ENCODE data around the gene AHCYL1.
A peak's percentile ranks its signal among the peaks of the same experiment; 100 is the strongest.
"Not testable (repeated sequence)": the region's sequence is repeated elsewhere in the genome, so short reads cannot be mapped to it uniquely, and the experiment has no call there.

Gene AHCYL1

DNA sequence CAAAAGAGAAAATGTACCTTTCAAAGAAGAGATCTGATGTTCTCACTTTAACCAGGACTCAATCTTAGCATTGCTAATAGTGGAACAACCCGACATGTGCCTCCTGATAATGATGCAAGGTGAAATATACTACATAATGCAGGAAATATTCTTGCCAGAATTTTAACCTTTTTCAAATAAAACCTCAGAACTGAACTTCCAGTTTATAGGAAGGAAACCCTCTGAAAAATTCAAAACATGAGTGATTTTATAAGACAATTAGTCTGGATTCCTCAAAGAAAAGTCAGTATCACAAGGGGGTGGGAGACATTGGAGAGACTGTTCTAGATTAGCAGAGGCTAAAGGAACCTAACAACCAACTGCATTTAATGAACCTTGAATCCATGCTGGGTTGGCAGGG is 18.1 kb downstream of the AHCYL1 start:
- no peak for DNase-seq

DNA sequence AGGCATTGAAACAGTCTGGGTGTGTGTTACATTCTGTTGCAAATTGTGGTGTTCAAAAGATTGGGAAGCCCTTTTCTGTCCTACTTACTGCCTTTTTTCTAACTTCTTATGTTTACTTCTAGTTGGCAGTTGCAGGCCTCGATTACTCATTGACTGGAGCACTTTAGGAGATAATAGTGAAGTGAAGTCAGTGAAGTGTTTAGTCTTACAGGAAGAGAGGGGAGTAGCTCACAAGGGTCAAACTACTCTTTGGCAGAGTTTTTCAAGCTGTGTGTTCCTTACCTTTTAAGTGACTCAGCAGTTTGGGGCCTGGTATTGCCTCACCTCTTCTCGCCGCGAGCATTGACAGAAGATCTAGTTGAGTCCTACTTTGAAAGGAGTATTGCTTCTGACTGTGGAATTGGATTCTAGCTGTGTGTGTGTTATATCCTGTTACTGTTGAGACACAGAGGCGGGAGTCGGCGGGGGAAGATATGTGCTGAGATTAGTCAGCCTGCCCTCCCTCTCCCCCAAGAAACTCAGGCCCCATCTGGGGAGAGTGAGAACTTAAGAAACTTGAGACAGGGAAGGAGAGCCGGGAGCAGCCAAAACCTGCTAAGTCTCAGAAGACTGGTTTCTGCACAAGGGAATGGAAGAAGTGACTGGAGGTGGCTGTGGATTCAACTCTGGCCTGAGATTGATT is 19.3 kb downstream of the AHCYL1 start:
- peak; percentile 100 for DNase-seq

DNA sequence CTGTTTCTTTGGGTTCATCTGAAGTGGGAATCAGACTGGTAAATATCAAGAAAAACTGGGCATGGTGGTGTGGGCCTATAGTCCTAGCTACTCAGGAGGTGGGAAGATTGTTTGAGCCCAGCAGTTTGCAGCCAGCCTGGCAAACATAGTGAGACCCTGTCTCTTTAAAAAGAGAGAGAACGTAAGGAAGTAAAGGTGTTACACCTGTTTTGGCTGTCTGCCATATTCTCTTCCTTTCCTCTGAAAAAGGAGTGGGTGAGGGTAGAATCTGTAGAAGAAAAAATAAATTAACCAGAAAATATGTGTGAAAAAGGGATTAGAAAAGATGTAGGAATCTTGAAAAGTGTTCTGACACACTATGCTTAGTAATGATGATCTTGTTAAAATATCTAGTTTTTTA is 20.0 kb downstream of the AHCYL1 start:
- DNase-seq: no peak

DNA sequence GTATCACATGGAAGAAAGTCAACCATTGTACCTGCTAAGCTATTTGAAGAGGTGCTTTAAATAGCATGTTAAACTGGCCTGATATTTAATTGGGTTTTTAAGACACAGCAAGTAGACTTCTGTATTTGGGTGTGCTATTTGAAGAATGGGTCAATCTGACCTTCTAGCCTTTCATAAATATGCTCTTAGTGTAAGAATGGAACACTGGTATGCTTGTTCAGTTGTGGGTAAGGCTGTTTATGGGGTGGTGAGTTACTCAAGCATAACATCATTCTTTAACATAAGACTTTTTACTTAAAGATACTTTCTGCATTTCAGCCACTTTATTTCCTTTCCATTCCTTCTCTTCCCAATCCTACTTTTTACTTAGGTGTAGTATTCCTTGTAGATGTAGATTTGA is 21.4 kb downstream of the AHCYL1 start:
- DNase-seq: no peak

DNA sequence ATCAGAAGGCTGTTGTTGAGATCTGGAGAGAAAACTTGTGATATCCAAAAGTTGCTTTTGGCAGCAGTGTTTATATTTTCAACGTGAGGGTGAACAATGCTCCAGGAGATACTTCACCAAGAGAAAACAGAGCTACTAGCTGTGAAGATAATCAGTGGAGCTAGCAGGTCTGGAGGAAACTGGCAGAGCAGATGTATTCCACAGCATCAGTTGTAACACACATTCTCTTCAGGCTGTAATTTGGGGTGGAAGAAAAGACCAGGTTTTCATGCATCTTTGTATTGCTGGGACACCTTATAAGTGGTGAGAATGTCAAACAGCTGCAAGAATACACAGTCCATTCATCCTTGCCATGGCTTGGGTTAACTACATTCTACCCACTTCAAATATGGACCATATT is 22.0 kb downstream of the AHCYL1 start:
- no peak for DNase-seq

DNA sequence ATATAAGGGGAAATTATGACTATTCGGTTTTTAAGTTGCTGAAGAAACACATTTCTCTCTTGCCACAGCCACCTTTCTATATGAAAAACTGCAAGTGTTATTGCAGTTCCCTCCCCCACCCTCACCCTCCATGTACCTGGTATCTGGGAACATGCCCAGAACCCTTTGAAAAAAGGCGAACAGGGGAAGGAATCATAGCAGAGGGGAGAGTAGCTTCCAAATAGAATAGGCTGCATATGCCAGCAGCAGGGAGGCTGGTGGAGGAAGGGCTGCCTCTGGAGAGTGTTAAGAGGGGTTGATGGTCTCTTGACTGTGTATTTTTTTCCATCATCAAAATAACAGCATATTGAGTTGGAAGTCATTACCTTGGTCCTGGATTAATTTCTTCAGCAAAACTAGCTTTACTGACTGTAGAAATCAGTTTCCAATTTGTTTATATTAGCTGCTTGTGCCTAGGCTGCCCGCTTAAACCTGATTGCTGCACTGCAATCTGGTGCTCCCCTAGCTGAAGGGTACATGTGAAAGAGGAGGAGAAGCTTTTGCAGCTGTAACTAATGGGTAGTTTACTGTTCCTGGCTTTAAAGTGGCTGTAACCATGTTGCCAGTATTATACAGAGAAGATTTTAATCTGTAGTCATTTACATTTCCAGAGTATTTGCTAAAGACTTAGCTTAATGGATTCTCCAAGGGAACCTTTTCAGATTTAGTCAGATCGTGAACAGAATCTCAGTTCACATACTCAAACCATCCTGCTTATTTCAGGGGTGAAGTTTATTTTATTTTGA is 22.7 kb downstream of the AHCYL1 start:
- no peak for DNase-seq

DNA sequence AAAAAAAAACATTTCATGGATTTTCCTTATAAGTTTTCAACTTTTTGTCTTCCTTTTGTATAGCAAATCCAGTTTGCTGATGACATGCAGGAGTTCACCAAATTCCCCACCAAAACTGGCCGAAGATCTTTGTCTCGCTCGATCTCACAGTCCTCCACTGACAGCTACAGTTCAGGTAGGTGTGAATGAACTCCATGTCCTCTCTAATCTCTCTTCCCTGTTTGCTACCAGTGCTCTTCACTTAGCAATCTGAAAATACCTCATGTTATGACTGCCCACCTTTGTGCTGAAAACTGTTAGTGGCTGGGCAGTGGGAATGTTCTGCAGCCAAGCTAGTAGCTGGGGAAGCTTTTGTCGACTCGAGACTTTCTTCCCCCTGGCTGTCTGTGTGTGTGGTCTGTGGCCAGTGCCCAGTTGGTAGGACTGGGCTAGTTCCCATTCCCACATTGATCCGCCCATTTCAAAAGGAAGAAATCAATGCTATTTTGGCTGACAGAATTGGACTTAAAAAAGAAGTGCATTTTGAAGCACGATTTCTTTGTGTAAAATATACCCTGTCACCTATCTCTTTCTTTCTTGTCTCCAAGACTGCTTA is 24.5 kb downstream of the AHCYL1 start:
- DNase-seq: no peak

DNA sequence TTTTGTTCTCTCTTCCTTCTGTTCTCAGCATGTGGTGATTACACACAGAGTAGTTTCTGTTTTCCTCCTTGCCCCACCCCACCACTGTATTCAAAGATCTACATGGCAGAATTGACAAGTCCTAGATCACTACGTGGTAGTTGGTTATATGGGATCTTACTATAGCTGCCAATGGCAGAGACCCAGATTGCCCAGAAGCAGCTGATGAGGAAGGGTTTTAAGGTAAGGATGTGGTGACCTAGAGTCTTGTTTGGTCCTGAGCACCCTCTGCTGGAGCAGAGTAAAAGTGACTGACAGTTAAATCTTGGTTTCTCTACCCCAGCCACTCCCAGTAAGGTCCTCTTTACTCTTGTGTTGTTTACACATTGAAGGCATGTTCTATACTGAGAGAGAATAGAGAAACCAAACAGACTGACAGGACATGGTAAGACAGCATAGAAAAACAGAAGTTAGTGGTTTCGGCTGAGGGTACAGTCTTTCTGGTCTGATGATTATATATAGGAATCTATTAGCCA is 27.0 kb downstream of the AHCYL1 start:
- peak; percentile 17 for DNase-seq

DNA sequence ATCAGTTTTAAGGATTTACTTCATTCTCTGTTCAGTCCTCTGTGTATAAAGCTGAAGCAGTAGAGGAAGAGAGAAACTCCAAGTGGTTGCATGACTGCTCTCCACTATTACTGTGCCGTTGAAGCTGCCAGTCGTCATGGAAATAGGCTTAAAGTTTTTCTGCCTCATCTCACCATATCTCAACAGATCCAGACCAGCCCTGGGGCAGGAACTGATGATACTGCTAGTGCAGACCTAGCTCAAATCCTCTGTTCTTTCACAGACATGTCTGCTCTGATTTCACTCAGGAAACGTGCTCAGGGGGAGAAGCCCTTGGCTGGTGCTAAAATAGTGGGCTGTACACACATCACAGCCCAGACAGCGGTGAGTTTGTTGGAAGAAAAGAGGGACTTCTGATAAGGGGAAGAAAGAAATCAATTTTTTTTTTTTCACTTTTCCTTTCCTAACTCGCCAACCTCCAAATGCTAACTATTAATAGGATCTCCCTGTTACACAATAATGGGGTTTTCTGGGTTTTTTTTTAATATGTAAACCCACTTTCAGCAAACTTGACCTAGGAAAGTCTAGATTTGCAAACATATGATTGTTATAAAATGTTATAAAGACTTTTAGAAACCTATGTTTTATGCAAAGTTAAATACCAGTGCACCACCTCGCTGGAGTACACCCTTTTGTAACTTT is 27.7 kb downstream of the AHCYL1 start:
- no peak for DNase-seq

DNA sequence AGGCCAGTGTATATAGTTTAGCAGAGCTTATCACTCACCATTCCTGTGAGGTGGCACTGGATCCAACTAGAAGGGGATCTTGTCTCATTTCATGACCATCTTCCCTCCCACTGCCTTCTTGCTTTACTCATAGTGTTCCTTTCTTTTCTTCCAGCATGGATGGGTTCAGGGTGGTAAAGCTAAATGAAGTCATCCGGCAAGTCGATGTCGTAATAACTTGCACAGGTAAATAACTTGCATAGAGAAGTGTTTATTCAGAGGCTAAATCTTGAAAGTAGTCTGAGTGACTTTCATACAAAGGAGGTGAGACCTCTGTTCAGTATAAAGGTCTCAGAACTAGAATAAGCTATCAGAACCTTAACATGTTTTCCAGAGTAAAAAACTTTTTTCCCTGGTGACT is 33.2 kb downstream of the AHCYL1 start:
- DNase-seq: no peak

DNA sequence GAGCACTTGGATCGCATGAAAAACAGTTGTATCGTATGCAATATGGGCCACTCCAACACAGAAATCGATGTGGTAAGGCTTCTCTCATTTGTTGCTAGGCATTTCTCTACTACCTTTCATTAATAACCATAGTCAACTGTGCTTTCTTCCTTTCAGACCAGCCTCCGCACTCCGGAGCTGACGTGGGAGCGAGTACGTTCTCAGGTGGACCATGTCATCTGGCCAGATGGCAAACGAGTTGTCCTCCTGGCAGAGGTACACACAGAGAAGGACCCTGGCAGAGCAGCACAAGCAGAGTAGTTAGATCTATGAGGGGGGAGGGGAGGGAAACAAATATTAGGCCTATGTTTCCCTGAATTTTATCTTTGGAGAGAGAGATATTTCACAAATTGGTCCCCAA is 33.8 kb downstream of the AHCYL1 start:
- DNase-seq: no peak

DNA sequence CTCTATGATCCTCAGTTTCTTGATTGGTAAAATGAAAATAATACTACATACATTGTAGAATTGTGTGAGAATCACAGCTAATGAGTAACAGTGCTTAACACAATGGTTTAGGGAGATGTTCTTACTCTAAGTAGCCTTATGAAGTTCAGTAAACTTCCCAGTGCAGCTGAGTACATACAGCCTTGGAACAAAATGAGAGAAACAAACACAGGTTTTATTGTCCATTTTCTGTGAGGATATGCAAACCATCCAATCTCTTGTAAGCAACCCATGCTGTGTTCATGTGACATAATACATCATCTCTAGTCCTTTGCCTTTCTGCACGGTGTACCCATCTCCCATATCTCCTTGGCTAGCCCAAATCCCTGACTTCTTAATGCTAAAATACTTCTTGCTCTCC is 35.2 kb downstream of the AHCYL1 start:
- no peak for DNase-seq

DNA sequence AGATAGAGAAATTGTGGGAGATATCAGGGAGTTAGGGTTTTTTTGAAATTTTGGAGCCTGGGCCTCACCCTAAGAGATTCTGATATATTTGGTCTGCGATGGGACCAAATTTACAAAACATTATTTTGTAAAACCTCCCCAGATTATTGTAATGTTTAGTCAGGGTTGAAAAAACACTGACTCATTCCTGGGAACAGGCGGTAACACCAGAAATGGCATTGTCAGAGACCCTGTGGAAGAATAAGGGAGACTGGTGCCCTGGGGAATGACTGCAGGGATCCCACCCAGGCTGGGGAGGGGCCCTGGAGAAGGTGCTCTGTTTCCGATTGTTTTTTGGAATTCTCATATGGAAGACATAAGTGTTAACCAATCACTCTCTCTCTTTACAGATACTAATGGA is 36.7 kb downstream of the AHCYL1 start:
- DNase-seq: no peak

DNA sequence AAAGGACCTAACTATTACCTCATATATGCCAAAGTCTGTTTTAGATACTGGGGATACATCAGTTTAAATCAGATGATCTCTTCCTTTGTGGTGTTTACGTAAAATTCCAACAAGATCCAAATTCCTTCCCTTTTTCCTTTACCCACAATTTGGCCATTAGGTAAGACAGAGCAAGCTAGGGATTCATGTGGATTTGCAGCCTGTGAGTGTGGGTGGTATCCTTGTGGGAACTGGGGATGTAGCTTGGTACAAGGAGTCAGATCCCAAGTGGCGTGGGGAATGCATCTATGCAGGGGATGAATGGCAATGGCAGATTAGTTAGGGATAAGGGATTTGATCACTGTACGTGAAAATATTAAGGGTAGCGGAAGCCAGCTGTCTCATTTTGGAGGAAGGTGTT is 40.0 kb downstream of the AHCYL1 start:
- no peak for DNase-seq

DNA sequence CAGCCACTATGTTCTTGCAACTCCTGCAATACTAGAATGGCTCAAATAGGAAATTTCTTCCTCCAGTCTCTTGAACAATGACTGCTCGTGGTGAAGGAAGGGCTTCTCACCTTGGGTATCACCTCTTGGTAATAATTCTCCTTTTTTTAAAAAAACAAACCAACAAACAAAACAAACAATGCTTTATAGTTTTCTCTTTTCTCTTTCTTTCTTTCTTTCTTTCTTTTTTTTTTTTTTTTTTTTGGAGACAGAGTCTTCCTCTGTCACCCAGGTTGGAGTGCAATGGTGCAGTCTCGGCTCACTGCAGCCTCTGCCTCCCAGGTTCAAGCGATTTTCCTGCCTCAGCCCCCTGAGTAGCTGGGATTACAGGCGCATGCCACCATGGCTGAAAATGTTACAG is 46.1 kb downstream of the AHCYL1 start:
- not testable (repeated sequence) for DNase-seq

DNA sequence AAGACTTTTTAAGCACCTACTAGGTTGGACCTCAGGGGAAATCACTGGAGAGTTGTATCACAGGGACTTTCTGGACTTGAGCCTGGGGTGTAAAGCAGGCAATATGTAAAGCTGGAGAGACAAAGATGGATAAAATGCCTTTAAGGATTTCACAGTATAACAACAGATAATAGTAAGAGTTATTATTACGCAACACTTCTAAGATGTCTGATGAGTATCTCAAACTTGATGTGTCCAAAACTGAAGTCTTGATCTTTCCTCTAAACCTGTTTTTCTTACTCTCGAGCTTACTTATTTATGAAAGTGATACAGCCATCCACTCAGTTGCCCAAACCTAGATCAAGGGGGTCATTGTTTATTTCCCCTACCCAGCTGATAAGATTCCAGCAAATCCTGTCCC is 47.8 kb downstream of the AHCYL1 start:
- no peak for DNase-seq

DNA sequence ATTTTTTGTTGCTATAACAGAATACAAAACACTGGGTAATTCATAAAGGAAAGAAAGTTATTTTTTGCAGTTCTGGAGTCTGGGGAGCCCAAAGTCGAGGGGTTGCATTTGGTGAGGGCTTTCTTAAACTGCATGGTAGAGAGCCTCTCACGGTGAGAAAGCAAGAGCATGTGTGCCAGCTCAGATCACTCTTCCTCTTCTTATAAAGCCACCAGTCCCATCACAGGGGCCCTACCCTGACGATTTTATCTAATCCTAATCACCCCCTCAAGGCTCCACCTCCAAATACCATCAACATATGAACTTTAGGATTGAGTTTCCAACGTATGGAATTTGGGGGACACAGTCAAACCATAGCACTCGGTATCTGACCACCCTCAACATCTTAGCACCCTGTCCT is 48.9 kb downstream of the AHCYL1 start:
- DNase-seq: no peak

DNA sequence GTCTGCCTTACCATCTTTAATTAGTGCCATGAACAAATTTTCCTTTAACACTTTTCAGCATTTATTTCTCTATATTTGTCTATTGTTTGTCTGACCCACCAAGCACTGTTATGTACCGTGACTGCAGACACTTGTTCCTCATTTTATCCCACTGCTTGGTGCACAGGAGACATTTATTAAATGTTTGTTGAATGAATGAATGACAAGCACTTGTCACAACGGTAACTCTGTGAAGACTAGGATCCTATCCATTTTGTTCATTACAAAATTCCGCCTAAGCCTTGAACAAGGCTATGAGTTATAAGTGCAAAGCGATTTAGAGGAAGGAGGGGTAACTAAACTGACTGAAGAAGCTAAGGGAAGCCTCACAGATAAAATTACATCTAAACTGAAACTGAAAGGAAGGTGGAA is 49.5 kb downstream of the AHCYL1 start:
- no peak for DNase-seq

DNA sequence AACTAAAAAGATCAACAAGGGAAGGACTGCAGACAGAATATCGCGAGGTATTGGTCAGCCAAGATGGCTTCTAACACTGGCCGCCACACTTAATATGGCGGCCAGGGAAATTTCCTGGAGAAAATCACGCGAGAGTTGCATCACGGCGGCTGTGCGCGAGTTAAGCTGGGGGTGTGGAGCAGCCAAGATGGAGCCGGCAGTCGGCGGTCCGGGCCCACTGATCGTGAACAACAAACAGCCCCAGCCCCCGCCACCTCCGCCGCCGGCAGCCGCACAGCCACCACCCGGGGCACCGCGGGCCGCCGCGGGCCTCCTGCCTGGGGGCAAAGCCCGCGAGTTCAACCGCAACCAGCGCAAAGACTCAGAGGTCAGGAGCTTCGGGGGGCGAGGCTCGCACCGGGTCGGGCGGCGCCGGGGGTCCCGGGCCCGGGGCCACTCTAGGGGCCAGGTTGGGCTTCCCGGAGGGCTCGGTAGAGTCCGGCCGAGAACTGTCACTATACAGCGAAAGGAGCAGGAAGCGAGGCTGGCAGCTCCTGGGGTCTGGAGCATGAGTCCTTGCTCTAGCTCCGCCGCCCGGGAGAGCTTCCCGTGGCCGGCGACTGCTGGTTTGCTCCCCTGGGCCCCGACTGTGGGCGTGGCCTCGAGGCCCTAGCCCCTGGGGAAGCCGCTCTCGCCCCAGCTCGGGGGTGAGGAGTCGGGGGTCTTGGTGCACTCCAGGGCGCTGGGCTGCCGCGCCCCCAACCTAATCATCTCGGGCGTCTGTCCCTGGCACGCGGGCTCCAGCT is 50.1 kb downstream of the AHCYL1 start, which contains the start of gene STRIP1:
TSS of gene STRIP1 (plus strand) at position 174 of the 785 bp plus-strand sequence. CDS start at position 188, 14 bp downstream.
- DNase-seq: peak; percentile 94

DNA sequence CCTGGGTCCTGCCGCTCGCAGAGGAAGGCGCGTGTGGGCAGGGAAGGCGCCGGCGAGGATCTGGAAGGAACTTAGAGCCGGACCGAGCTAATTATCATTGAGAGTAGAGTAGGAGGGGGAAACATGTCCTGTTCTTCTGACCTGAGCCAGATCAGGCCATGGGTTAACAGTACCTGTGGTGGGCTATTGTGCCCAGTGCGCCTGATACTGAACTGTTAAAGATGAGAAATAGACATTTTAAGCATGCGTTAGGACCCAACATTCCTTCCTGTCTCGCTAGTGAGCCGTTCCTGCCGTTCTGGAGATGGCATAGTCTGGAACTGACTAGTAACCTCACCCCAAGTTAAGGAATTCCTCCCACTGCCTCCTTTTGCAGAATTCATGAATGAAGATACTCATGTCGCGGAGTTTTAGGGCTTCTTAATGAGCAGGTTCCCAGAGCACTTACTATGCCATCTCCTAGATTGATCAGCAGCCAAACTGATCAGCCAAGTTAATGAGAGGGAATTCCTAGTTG is 50.7 kb downstream of the AHCYL1 start:
- no peak for DNase-seq

DNA sequence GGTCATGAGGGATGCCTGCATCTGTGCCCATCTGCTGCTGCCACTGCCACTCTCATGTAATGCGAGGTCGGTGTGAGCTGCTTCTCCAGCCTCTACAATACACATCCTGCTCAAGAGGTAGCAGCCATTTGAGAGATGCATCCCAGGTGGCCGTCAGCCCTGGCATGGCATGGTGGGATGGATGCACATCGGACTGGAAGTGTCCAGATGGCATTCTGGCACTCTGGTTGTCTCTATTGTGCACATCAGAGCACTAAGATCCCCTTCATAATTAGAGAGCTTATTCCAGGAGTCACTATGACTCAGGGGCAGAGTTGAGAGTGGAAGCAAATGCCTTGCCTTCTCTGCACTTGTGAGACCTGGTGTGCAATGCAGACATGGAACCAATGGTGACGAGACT is 53.7 kb downstream of the AHCYL1 start:
- no peak for DNase-seq

DNA sequence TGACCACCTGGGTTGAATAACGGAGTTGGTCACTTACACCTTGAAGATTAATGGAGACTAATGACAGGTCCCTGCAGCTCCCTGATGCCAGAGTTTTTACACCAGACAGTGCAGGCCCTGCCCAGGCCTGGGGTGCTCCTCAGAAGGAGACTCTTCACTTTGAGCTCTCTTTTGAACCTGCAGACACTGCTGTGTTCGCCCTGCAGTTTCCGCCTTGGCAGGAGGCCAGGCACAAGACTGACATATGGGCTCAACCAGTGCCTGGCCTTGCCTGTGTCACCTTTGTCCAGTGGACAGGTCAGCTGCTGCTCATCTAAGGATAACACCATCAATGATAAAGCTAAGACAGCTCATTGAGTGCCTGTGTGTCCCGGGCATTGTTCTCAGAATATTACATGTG is 55.1 kb downstream of the AHCYL1 start:
- DNase-seq: no peak

Data from NCI-H226 (cell line).